GM18861 (cell line): ENCODE measurements around the gene HDAC5.
"Not testable (repeated sequence)": the region's sequence is repeated elsewhere in the genome, so short reads cannot be mapped to it uniquely, and the experiment has no call there.

Experiments
- ATAC-seq: cut with Tn5 transposase; IDR thresholded peaks from one replicate; pipeline ENCODE4 v1.9.1; 2021; ENCODE audit not compliant: unreplicated experiment

The HDAC5 gene

GRCh38 chr17:44112284-44113280 is 10.9 kb downstream of the HDAC5 start:
- ATAC-seq: no peak

- no peak for ATAC-seq
Observed at GRCh38 chr17:44111777-44112176, 11.7 kb downstream of the HDAC5 start.

- ATAC-seq: no peak
Observed at GRCh38 chr17:44110823-44111633, 12.4 kb downstream of the HDAC5 start.

GRCh38 chr17:44110011-44110686 is 13.3 kb downstream of the HDAC5 start:
- ATAC-seq: no peak

- ATAC-seq: no peak
Observed at GRCh38 chr17:44109312-44109630, 14.2 kb downstream of the HDAC5 start.

- no peak for ATAC-seq
Observed at GRCh38 chr17:44108440-44109311, 14.8 kb downstream of the HDAC5 start.

GRCh38 chr17:44106801-44107200 is 16.6 kb downstream of the HDAC5 start:
- no peak for ATAC-seq

- ATAC-seq: no peak
Observed at GRCh38 chr17:44105941-44106340, 17.5 kb downstream of the HDAC5 start.

GRCh38 chr17:44105483-44105882 is 18.0 kb downstream of the HDAC5 start:
- no peak for ATAC-seq

- no peak for ATAC-seq
Observed at GRCh38 chr17:44102849-44103622, 20.4 kb downstream of the HDAC5 start.

GRCh38 chr17:44101858-44102257 is 21.6 kb downstream of the HDAC5 start:
- not testable (repeated sequence) for ATAC-seq

GRCh38 chr17:44097110-44097958 is 26.1 kb downstream of the HDAC5 start:
- ATAC-seq: no peak

GRCh38 chr17:44095647-44096496 is 27.6 kb downstream of the HDAC5 start:
- no peak for ATAC-seq

GRCh38 chr17:44095388-44095646 is 28.1 kb downstream of the HDAC5 start:
- no peak for ATAC-seq

GRCh38 chr17:44094701-44095387 is 28.6 kb downstream of the HDAC5 start:
- ATAC-seq: no peak

GRCh38 chr17:44093231-44093900 is 30.1 kb downstream of the HDAC5 start:
- no peak for ATAC-seq

GRCh38 chr17:44092051-44092450 is 31.4 kb downstream of the HDAC5 start:
- no peak for ATAC-seq
